ENCODE results near the gene DHRS7B. TPM values are rescaled to one million over a fixed set of nuclear protein-coding genes. Genes with fewer than 3 reads are reported as not detected.

Gene DHRS7B
- total and polyA plus RNA-seq, 9 of the 15 experiments (the other 6 are each of a cell fraction or from before 2014, with no cell fraction given) = 8.0 to 30.7 (median 14.8) TPM

- peak; percentile 69 for TF ChIP-seq ZBTB40 (IDR thresholded peaks at IDR 0.05)
- TF ChIP-seq ZBTB40 (CRISPR knock-in tag; IDR thresholded peaks at IDR 0.05) = no peak
- peak; percentile 37 to 56; a peak in 3 of 4 replicates for TF ChIP-seq NRF1 (conservative IDR thresholded peaks at IDR 0.05 in 1 of 2, IDR thresholded peaks at IDR 0.05 in 1 of 2)
- TF ChIP-seq PHF21A (IDR thresholded peaks at IDR 0.05; ENCODE audit: borderline replicate concordance, low read depth) = peak; percentile 94; the same call in 1 of the 2 replicates
- no peak for TF ChIP-seq ATF1 (CRISPR knock-in tag; IDR thresholded peaks at IDR 0.05)
- TF ChIP-seq ATF1 (tag; IDR thresholded peaks at IDR 0.05) = peak; percentile 72
- TF ChIP-seq HCFC1 (IDR thresholded peaks at IDR 0.05; ENCODE audit: low read depth, low read length) = peak; percentile 86
- no peak for TF ChIP-seq KAT7 (CRISPR knock-in tag; IDR thresholded peaks at IDR 0.05; ENCODE audit: borderline replicate concordance)
- TF ChIP-seq ZNF655 (CRISPR knock-in tag; IDR thresholded peaks at IDR 0.05) = no peak
- TF ChIP-seq E2F4 (CRISPR knock-in tag; IDR thresholded peaks at IDR 0.05; ENCODE audit: low read depth) = peak; percentile 67; the same call in 1 of the 2 replicates
- TF ChIP-seq CC2D1A (IDR thresholded peaks at IDR 0.05) = no peak
- TF ChIP-seq ASH1L (IDR thresholded peaks at IDR 0.05; ENCODE audit: borderline replicate concordance, low read depth, partially characterized antibody) = peak; percentile 82
- peak; percentile 52 for TF ChIP-seq EP400 (IDR thresholded peaks at IDR 0.05)
- TF ChIP-seq NFIC (IDR thresholded peaks at IDR 0.05) = peak; percentile 99
- peak; percentile 62; the same call in 1 of the 2 replicates for TF ChIP-seq CREB1 (IDR thresholded peaks at IDR 0.05)
- TF ChIP-seq CREB1 (CRISPR knock-in tag; IDR thresholded peaks at IDR 0.05) = no peak
- peak; percentile 82 for TF ChIP-seq CXXC5 (CRISPR knock-in tag; IDR thresholded peaks at IDR 0.05)
- TF ChIP-seq NEUROD1 (IDR thresholded peaks at IDR 0.05; ENCODE audit: borderline replicate concordance, low read depth, low read length, partially characterized antibody) = no peak
Measured at GRCh38 chr17:21098934-21099689, 27.7 kb upstream of the DHRS7B start (continued).
